ENCODE results near the gene SLC16A1. TPM values are rescaled to one million over a fixed set of nuclear protein-coding genes. Genes with fewer than 3 reads are reported as not detected.

The SLC16A1 gene
- total and polyA plus RNA-seq, 10 of the 15 experiments (the other 5 are each of a cell fraction or from before 2014, with no cell fraction given), result 39.0 to 106 (median 65.8) TPM

GRCh38 chr1:112896783-112897182 is 59.2 kb downstream of the SLC16A1 start:
- ChIA-PET CTCF (interaction anchor here (0.8 to 2.2 kb wide), 4 partner anchors 17 to 145 kb away, joined by 3 to 9 read pairs (median 4); no protein-coding TSS in a partner anchor), SMC1A (ENCODE audit: uncharacterized antibody, unreplicated experiment) (interaction anchor here (0.6 kb wide), 1 partner anchor 621 kb away, joined by 3 read pairs; no protein-coding TSS in a partner anchor), POLR2A (interaction anchor here (0.6 to 0.7 kb wide), 3 partner anchors 137 to 215 kb away, joined by 3 to 5 read pairs (median 4); no protein-coding TSS in a partner anchor), RAD21 (ENCODE audit: unreplicated experiment) (no interaction called here)
- ATAC-seq (no peak), FAIRE-seq (no peak), DNase-seq (ENCODE audit: low read depth, low spot score) (no peak)
- no peak overlapping the region for H3K4me2 ChIP-seq (ENCODE audit: control insufficient read depth, insufficient read depth)
- H3K9me3 ChIP-seq (replicated peaks; ENCODE audit: control insufficient read depth, insufficient read depth, low read length), result peaks cover 2% of the 10 kb centered on the region; the same call in 1 of the 3 replicates
- H3K27ac ChIP-seq (ENCODE audit: control insufficient read depth, insufficient read depth), result no peak overlapping the region
- H4K20me1 ChIP-seq (ENCODE audit: control insufficient read depth, insufficient read depth), result no peaks in the 10 kb centered on the region
- H3K79me2 ChIP-seq (ENCODE audit: control insufficient read depth, insufficient read depth, low read length), result no peaks in the 10 kb centered on the region
- no peaks in the 10 kb centered on the region for H3K36me3 ChIP-seq (ENCODE audit: control insufficient read depth in 2 of 2, insufficient read depth in 2 of 2, low read length in 1 of 2)
- no peak overlapping the region for H2AFZ ChIP-seq (ENCODE audit: control insufficient read depth, low read depth, low read length)
- intact Hi-C loops (cut with micrococcal nuclease; ENCODE audit: unreplicated experiment), result no loop called here
- no peak overlapping the region for H3K9ac ChIP-seq (ENCODE audit: control insufficient read depth, insufficient read depth, low read length)
- no peak overlapping the region for H3K4me3 ChIP-seq
- no peaks in the 10 kb centered on the region for H3K27me3 ChIP-seq (replicated peaks in 1 of 2; ENCODE audit: control insufficient read depth in 2 of 2, insufficient read depth in 2 of 2, low read length in 1 of 2)
- no TSS peak for BruUV-seq (replicated peaks)
- in situ Hi-C loops (cut with MboI), result no loop called here
- no peaks in the 10 kb centered on the region for H3K4me1 ChIP-seq (ENCODE audit: control insufficient read depth, insufficient read depth, low read length)
- no peak for TF ChIP-seq MEF2A (IDR thresholded peaks at IDR 0.05; ENCODE audit: insufficient read depth, low read depth, low read length)
- no peak for TF ChIP-seq NFIC (IDR thresholded peaks at IDR 0.05; ENCODE audit: low read depth, low read length)
- TF ChIP-seq YY1 (IDR thresholded peaks at IDR 0.05; ENCODE audit: low read depth, low read length), result no peak
- TF ChIP-seq EP300 (IDR thresholded peaks at IDR 0.05; ENCODE audit: borderline replicate concordance in 1 of 2, control insufficient read depth in 1 of 2, low read depth in 2 of 2, low read length in 2 of 2), result no peak
- TF ChIP-seq ZZZ3 (IDR thresholded peaks at IDR 0.05; ENCODE audit: control insufficient read depth, insufficient read length, low read depth), result no peak
- TF ChIP-seq, protein P1, sequence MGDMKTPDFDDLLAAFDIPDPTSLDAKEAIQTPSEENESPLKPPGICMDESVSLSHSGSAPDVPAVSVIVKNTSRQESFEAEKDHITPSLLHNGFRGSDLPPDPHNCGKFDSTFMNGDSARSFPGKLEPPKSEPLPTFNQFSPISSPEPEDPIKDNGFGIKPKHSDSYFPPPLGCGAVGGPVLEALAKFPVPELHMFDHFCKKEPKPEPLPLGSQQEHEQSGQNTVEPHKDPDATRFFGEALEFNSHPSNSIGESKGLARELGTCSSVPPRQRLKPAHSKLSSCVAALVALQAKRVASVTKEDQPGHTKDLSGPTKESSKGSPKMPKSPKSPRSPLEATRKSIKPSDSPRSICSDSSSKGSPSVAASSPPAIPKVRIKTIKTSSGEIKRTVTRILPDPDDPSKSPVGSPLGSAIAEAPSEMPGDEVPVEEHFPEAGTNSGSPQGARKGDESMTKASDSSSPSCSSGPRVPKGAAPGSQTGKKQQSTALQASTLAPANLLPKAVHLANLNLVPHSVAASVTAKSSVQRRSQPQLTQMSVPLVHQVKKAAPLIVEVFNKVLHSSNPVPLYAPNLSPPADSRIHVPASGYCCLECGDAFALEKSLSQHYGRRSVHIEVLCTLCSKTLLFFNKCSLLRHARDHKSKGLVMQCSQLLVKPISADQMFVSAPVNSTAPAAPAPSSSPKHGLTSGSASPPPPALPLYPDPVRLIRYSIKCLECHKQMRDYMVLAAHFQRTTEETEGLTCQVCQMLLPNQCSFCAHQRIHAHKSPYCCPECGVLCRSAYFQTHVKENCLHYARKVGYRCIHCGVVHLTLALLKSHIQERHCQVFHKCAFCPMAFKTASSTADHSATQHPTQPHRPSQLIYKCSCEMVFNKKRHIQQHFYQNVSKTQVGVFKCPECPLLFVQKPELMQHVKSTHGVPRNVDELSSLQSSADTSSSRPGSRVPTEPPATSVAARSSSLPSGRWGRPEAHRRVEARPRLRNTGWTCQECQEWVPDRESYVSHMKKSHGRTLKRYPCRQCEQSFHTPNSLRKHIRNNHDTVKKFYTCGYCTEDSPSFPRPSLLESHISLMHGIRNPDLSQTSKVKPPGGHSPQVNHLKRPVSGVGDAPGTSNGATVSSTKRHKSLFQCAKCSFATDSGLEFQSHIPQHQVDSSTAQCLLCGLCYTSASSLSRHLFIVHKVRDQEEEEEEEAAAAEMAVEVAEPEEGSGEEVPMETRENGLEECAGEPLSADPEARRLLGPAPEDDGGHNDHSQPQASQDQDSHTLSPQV (IDR thresholded peaks at IDR 0.05), result no peak
- TF ChIP-seq PBX3 (IDR thresholded peaks at IDR 0.05; ENCODE audit: insufficient replicate concordance, low read depth, low read length), result no peak
- TF ChIP-seq JUND (IDR thresholded peaks at IDR 0.05; ENCODE audit: low read depth, low read length), result no peak
- TF ChIP-seq FOXM1 (IDR thresholded peaks at IDR 0.05; ENCODE audit: low read depth, low read length), result no peak
- TF ChIP-seq CEBPB (IDR thresholded peaks at IDR 0.05; ENCODE audit: borderline replicate concordance in 1 of 2, low read depth in 2 of 2, low read length in 2 of 2), result no peak
- TF ChIP-seq, protein P2, sequence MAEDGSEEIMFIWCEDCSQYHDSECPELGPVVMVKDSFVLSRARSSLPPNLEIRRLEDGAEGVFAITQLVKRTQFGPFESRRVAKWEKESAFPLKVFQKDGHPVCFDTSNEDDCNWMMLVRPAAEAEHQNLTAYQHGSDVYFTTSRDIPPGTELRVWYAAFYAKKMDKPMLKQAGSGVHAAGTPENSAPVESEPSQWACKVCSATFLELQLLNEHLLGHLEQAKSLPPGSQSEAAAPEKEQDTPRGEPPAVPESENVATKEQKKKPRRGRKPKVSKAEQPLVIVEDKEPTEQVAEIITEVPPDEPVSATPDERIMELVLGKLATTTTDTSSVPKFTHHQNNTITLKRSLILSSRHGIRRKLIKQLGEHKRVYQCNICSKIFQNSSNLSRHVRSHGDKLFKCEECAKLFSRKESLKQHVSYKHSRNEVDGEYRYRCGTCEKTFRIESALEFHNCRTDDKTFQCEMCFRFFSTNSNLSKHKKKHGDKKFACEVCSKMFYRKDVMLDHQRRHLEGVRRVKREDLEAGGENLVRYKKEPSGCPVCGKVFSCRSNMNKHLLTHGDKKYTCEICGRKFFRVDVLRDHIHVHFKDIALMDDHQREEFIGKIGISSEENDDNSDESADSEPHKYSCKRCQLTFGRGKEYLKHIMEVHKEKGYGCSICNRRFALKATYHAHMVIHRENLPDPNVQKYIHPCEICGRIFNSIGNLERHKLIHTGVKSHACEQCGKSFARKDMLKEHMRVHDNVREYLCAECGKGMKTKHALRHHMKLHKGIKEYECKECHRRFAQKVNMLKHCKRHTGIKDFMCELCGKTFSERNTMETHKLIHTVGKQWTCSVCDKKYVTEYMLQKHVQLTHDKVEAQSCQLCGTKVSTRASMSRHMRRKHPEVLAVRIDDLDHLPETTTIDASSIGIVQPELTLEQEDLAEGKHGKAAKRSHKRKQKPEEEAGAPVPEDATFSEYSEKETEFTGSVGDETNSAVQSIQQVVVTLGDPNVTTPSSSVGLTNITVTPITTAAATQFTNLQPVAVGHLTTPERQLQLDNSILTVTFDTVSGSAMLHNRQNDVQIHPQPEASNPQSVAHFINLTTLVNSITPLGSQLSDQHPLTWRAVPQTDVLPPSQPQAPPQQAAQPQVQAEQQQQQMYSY (CRISPR knock-in tag; IDR thresholded peaks at IDR 0.05), result no peak
- no peak for TF ChIP-seq CREM (IDR thresholded peaks at IDR 0.05; ENCODE audit: low read depth)
- no peak for TF ChIP-seq ETV6 (conservative IDR thresholded peaks at IDR 0.05 in 1 of 2, IDR thresholded peaks at IDR 0.05 in 1 of 2; ENCODE audit: borderline replicate concordance in 1 of 2, low read depth in 1 of 2)
